Lower leg skin (tissue), 3 donors: ENCODE data around the gene ARNT2.

Experiments used
- POLR2A ChIP-seq, 2 donors: fragments of 450-650 bp; IDR thresholded peaks; one replicate each; pipeline ENCODE4 v1.6.1; 2016 to 2017; ENCODE audit warnings: antibody characterized with exemption in 2 of 2, mild to moderate bottlenecking in 1 of 2, moderate library complexity in 1 of 2
- TF ChIP-seq, protein P1 (sequence below), 3 donors: fragments of 450-650 bp; IDR thresholded peaks; one replicate each; pipeline ENCODE4 v1.5.1; 2016; ENCODE audit warnings: antibody characterized with exemption in 3 of 3, mild to moderate bottlenecking in 3 of 3, moderate library complexity in 2 of 3

DNA sequence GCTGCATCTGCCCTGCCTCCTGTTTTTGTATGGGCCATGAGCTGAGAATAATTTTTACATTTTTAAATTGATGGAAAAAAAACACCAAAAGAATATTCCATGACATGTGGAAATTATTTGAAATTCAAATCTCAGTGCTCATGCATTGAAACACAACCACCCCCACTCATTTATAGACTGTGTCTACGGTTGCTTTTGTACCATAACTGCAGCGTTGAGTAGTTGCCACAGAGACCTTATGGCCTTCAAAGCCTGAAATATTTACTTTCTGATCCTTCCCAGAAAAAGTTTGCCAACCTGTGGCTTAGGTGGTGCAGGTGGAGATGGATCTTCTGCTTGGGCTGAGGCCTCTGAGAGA lies 28.1 kb downstream of the ARNT2 start:
- TF ChIP-seq, protein P1, sequence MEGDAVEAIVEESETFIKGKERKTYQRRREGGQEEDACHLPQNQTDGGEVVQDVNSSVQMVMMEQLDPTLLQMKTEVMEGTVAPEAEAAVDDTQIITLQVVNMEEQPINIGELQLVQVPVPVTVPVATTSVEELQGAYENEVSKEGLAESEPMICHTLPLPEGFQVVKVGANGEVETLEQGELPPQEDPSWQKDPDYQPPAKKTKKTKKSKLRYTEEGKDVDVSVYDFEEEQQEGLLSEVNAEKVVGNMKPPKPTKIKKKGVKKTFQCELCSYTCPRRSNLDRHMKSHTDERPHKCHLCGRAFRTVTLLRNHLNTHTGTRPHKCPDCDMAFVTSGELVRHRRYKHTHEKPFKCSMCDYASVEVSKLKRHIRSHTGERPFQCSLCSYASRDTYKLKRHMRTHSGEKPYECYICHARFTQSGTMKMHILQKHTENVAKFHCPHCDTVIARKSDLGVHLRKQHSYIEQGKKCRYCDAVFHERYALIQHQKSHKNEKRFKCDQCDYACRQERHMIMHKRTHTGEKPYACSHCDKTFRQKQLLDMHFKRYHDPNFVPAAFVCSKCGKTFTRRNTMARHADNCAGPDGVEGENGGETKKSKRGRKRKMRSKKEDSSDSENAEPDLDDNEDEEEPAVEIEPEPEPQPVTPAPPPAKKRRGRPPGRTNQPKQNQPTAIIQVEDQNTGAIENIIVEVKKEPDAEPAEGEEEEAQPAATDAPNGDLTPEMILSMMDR (IDR thresholded peaks at IDR 0.05), result no peak
- no peak for TF ChIP-seq POLR2A (IDR thresholded peaks at IDR 0.05)
